ENCODE data around the gene CAPN13.

Gene CAPN13

DNA sequence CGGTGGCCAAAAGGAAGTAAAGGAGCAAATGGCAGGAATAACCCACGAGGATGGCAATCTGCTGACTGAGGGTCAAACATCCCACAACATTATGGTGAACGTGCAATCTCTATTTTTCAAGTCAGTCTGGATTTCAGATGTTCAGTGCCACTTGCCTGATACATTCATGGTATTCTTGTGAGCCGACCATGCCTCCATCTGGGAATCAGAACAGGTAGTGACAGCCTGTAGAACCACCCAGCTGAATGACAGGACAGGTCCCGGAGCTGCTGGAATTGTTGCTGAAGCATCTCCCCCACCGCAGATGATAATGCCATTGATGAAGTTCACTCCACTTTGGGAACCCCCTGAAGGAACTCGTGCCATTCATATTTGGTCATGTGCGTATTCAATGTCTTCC lies 123.2 kb downstream of the CAPN13 start:
- TF ChIP-seq, protein P1, sequence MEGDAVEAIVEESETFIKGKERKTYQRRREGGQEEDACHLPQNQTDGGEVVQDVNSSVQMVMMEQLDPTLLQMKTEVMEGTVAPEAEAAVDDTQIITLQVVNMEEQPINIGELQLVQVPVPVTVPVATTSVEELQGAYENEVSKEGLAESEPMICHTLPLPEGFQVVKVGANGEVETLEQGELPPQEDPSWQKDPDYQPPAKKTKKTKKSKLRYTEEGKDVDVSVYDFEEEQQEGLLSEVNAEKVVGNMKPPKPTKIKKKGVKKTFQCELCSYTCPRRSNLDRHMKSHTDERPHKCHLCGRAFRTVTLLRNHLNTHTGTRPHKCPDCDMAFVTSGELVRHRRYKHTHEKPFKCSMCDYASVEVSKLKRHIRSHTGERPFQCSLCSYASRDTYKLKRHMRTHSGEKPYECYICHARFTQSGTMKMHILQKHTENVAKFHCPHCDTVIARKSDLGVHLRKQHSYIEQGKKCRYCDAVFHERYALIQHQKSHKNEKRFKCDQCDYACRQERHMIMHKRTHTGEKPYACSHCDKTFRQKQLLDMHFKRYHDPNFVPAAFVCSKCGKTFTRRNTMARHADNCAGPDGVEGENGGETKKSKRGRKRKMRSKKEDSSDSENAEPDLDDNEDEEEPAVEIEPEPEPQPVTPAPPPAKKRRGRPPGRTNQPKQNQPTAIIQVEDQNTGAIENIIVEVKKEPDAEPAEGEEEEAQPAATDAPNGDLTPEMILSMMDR (conservative IDR thresholded peaks at IDR 0.05) = no peak
- no peak overlapping the region for H3K27ac ChIP-seq

DNA sequence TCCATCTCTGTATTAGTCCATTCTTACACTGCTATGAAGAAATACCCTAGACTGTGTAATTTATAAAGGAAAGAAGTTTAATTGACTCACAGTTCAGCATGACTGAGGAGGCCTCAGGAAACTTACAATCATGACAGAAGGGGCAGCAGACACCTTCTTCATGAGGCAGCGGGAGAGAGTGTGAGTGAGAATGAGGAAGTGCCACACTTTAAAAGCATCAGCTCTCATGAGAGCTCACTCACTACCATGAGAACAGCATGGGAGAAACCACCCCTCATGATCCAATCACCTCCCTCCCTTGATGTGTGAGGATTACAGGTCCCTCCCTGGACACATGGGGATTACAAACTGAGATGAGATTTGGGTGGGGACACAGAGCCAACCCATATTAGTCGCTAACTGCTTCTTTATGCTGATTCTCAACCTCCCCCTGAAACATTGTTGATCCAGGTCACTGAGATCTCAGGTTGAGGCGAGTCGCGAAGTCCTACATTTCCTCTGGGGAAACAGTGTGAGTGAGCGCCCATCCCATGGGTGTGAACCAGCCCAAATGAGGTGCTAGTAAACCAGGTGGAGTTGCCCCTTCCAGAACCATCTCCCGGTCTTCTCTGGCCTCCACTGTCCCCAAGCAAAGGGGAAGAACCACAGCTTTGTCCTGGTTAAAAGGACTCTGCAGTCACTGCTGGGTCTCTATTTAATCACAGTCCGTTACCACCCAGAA lies 123.8 kb downstream of the CAPN13 start:
- H3K27ac ChIP-seq = no peak overlapping the region
- TF ChIP-seq, protein P1 (conservative IDR thresholded peaks at IDR 0.05) = no peak

DNA sequence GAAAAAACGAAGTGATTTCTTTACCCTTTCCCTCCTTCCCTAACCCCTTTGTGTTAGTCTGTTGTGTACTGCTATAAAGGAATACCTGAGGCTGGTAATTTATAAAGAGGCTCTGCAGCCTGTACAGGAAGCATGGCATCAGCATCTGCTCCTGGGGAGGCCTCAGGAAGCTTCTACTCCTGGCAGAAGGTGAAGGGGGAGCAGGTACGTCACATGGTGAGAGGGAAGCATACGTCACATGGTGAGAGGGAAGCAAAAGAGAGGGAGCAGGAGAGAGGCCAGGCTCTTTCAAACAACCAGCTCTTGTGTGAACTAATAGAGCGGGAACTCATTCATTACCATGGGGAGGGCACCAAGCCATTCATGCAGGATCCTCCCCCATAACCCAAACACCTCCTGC lies 126.2 kb downstream of the CAPN13 start:
- H3K27ac ChIP-seq = no peak overlapping the region
- TF ChIP-seq, protein P1 (conservative IDR thresholded peaks at IDR 0.05) = no peak

DNA sequence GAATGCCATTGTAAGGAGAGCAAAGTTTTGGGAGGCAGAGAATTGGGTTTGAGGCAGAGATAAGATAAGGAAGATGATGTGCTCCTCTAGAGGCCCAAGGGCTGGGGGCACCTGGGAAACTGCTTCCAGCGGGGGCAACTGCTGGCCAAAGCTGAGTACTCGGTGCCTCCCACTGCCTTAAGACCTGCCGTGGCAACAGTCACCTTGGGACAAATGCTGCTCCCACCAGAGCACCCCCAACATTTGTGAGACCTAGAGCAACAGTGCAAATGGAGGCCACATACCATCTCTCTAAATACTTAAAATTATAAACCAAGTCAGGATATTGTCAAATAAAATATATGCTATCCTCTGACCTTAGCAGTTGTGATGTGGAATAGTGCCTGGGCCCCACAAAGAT lies 127.1 kb downstream of the CAPN13 start:
- TF ChIP-seq, protein P1 (conservative IDR thresholded peaks at IDR 0.05) = no peak
- no peak overlapping the region for H3K27ac ChIP-seq

DNA sequence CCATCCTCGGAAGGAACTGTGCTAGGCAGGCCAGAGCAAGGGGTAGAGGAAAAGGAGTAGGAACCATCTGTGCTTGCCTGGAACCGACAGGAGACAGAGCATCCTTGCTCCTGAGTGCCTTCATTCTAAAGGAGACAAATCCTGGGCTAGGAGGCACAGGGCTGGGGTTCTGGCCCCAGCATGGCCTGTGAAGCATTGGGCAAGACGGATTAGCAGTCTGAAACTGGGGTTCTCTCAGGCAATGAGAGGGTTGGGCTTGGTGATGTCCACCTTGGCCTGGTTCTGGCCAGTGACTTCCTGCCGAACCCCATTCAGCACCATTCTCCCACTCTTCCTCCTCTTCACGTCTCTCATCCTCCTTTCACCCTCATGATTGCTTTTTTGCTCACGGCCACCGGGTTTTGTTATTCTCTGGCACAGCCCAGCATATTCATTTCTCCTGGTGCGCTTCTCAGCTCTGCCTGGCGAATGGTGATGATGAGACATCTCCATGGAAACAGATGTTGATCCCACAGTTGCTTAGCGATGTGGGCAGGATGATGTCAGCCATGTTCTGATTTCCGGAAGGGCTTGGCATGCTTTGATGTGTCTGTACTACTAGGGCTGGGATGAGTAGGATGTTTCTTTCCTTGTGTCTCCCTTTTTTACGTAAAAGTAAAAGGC lies 127.7 kb downstream of the CAPN13 start:
- no peak overlapping the region for H3K27ac ChIP-seq
- TF ChIP-seq, protein P1 (conservative IDR thresholded peaks at IDR 0.05) = no peak

DNA sequence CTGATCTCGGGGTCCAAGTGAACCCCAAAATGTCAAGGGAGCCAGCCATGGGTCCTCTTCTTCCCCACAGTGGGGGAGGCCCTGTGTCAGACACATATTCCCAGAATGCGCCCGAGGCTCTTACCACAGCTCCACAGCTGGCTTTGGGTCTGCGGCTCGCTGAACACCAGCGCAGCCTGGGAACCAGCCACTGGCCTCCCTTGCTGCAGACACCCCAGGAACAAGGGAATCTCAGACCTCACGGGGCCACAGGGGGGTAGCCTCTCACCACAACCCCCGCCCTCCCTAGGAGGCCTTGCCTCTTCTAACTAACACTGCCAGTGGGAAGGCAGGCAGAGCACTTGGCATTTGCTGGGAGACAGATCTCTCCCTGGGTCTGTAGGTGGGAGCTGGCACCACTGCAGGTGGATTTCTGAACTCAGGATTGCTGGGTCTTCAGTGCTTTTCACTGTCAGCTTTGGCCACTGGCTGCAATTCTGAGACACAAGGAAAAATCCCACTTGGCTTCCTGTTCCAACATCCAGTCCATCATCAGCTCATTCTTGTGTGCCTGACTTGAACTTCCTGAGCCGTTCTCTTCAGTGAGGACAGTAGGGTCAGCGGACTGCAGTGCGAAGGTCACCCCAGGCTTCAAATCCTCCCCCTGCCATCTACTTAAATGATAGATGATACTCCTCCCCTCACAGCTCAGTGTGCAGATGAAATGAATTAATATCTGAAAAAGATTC lies 128.7 kb downstream of the CAPN13 start:
- TF ChIP-seq, protein P1 (conservative IDR thresholded peaks at IDR 0.05) = no peak
- H3K27ac ChIP-seq = no peak overlapping the region

DNA sequence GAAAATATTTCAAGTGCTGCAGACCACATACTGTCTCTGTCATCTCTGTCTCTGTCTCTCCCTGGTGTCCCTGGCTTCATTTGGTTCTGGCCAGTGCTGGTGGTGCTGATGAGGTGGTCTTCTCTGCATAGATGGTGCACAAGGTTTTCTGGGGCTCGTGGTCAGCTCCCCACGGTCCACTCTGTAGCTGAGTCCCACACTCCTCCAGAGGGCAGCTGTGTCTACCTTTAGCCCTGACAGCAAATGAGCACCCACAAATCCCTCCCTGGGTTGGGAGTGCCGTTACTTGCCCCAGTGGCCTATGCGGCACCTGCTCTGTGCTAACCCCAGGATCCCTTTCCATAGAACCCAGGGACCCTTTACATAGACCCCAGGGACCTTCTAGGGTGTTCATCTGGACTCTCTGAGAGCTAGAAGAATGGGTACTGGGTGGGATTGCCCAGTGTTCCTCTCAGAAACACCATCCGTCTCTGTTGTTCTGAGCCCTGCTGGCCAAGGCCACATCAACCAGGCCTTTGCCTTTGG lies 129.3 kb downstream of the CAPN13 start:
- TF ChIP-seq, protein P1 (conservative IDR thresholded peaks at IDR 0.05) = no peak
- no peak overlapping the region for H3K27ac ChIP-seq

All from VCaP (cell line).